IPS-NIHi11 (cell line): ENCODE results near the gene ST6GALNAC3.

Source experiments
- DNase-seq: peaks from one replicate; pipeline ENCODE4 v3.0.0; 2012; ENCODE audit warnings: mixed read lengths, low spot score

ST6GALNAC3 gene

GRCh38 chr1:76430531-76430930, 356.0 kb downstream of the ST6GALNAC3 start:
- no peak for DNase-seq

GRCh38 chr1:76433526-76433925, 359.0 kb downstream of the ST6GALNAC3 start:
- no peak for DNase-seq

GRCh38 chr1:76443217-76443616, 368.7 kb downstream of the ST6GALNAC3 start:
- no peak for DNase-seq

GRCh38 chr1:76444773-76445172, 370.2 kb downstream of the ST6GALNAC3 start:
- DNase-seq: no peak

- no peak for DNase-seq
Observed at GRCh38 chr1:76450229-76450628, 375.7 kb downstream of the ST6GALNAC3 start.

- DNase-seq: no peak
Observed at GRCh38 chr1:76463278-76463677, 388.7 kb downstream of the ST6GALNAC3 start.

GRCh38 chr1:76463849-76464248, 389.3 kb downstream of the ST6GALNAC3 start:
- no peak for DNase-seq

GRCh38 chr1:76465030-76465429, 390.5 kb downstream of the ST6GALNAC3 start:
- DNase-seq: no peak

- DNase-seq: no peak
Observed at GRCh38 chr1:76470166-76470565, 395.6 kb downstream of the ST6GALNAC3 start.

- no peak for DNase-seq
Observed at GRCh38 chr1:76471536-76471935, 397.0 kb downstream of the ST6GALNAC3 start.

GRCh38 chr1:76473591-76473990, 399.0 kb downstream of the ST6GALNAC3 start:
- no peak for DNase-seq

- no peak for DNase-seq
Observed at GRCh38 chr1:76474922-76475321, 400.4 kb downstream of the ST6GALNAC3 start.

GRCh38 chr1:76477156-76477555, 402.6 kb downstream of the ST6GALNAC3 start:
- no peak for DNase-seq

- no peak for DNase-seq
Observed at GRCh38 chr1:76480827-76481226, 406.3 kb downstream of the ST6GALNAC3 start.

- DNase-seq: no peak
Observed at GRCh38 chr1:76481672-76482071, 407.1 kb downstream of the ST6GALNAC3 start.

GRCh38 chr1:76482272-76482671, 407.7 kb downstream of the ST6GALNAC3 start:
- no peak for DNase-seq

GRCh38 chr1:76491737-76492136, 417.2 kb downstream of the ST6GALNAC3 start:
- no peak for DNase-seq

GRCh38 chr1:76492752-76493430, 418.3 kb downstream of the ST6GALNAC3 start:
- no peak for DNase-seq

GRCh38 chr1:76494807-76495206, 420.3 kb downstream of the ST6GALNAC3 start:
- DNase-seq: no peak

GRCh38 chr1:76496871-76497270, 422.3 kb downstream of the ST6GALNAC3 start:
- DNase-seq: no peak

- DNase-seq: no peak
Observed at GRCh38 chr1:76500116-76500515, 425.6 kb downstream of the ST6GALNAC3 start.

GRCh38 chr1:76501136-76501535, 426.6 kb downstream of the ST6GALNAC3 start:
- no peak for DNase-seq

- DNase-seq: peak; percentile 22
Observed at GRCh38 chr1:76501586-76502219, 427.2 kb downstream of the ST6GALNAC3 start.

GRCh38 chr1:76503100-76503499, 428.6 kb downstream of the ST6GALNAC3 start:
- DNase-seq: peak; percentile 39
